HG02943 (cell line): ENCODE data around the gene OR10H4.
"Not testable (repeated sequence)": the region's sequence is repeated elsewhere in the genome, so short reads cannot be mapped to it uniquely, and the experiment has no call there.

Experiments
- ATAC-seq: cut with Tn5 transposase; IDR thresholded peaks from one replicate; pipeline ENCODE4 v1.9.1; 2021; ENCODE audit warnings: mild to moderate bottlenecking, low read depth, moderate library complexity; ENCODE audit not compliant: unreplicated experiment

OR10H4 gene

DNA sequence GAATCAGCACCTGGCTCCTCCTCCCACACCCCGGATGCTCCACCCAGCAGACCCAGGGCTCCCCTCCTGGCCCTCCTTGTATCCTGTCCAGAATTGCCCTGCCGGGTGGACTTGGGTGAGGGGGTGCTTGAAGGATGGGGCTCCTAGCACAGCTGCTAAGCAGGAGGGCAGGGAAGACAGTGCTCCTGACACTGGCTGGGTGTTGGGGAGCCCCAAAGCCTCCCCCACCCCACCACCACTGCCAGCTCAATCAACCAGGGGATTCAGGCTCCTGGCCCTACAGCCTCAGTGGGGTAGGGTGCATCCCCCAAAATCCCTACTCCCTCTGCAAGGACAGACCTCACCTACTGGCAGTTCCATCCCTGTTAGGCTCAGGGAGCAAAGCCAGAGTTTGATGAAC is 11.9 kb upstream of the OR10H4 start:
- ATAC-seq = no peak

DNA sequence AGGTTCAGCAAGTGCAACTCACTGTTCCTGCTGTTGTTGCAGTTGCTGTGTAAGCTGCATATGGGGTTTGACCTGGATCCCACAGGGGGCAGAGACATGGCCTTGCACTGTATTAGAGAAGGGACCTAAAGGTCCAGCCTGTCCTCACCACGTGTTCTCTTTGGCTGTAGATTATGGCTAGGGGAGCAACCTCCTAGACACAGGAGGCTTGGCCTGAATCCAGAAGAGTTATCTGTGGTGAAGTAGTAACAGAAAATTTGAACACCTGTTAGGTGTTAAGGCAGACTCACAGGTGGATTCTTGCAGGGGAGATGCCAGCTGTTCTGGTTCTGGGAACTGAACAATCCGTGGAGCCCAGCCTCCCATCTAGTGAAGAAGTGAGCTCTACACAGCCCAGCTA is 11.0 kb upstream of the OR10H4 start:
- ATAC-seq = no peak

DNA sequence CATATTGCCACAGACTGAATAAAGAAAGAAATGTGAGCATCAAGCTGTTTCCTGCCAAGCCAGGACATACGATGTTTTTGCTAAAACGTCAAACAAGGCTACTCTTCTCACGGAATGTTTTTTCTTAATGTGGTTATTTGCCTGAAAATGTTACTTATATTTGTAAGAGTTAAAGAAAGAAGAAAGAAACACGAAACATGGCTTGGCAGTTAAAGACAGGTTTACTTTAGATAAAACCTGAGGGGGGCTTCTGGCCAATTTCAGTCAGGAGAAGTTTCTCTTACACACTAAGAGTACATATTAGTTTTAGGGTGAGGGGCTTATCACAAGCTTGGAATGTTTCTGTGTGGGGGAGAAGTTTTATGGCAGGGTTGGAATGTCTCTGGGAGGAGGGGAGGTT is 4.4 kb upstream of the OR10H4 start:
- ATAC-seq = no peak

DNA sequence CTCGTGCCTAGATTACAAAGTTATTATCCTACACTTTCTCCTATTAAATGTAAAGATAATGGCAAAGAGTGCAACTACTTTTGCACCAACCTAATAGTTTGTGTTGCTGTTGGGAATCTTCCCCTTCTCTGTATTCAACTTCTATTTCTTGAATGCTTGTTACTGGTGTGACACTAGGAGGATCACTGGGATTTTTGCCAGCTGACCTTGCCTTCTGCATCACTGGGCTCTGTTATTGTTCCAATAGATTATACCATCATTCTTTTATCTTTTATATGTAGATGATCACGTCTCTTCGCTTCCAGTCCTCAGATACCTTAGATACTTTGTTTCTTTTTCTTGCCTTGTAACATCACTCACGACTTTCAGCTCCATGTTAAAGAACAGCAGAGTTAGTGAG is 3.5 kb upstream of the OR10H4 start:
- ATAC-seq = no peak

DNA sequence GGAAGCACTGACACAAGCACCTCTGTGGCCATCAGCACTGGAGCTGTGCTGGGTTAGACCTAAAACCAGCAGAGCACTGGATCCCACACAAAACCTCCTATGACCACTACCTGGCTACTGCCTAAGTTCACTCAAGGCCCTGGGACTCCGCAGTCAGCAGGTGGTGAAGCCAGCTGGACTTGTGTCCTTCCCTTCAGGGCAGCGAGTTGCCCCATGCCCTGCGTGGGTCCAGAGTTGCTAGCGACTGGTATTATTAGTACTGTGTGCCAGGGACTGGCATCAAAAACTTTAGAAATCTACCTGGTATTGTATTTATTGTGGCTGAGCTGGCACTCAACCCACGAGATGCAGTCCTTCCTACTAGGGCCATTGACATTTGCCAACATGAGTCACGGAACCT is 6.0 kb downstream of the OR10H4 start:
- ATAC-seq = no peak

DNA sequence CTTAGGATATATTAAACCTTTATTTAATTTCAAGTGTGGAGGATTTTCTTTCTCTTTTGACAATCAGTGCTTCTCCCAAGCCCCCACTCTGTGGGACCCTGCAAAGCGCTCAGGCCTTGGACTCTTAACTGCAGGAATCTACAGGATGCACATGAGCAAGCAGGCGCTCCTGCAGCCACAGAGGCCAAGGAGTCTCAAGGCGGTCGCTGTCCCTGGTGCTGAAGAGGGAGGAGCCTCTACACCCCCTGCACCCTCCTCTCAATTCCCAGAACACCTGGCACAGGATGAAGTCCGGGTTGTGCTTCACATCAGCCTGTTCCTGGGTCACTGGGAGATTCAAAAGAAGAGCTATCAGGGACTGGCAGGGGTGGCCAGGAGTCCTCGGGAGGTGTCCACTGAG is 13.5 kb downstream of the OR10H4 start:
- no peak for ATAC-seq

DNA sequence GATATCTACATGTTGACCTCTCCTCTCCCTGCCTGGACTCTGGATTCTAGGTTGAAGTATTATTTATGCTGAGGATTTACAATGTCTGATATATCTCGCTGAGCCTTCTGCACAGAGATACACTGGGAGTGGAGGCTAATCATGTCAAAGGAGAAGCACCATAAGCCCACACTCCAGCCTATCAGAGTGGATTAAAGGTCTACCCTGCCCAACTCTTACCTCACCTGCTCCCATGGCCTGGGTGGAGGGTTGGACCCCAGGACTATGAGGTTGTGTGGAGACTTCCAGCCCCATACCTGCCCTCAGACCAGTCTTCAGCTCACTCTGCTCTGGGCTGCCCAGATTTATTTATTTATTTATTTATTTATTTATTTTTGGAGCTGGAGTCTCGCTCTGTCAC is 15.4 kb downstream of the OR10H4 start:
- ATAC-seq = no peak

DNA sequence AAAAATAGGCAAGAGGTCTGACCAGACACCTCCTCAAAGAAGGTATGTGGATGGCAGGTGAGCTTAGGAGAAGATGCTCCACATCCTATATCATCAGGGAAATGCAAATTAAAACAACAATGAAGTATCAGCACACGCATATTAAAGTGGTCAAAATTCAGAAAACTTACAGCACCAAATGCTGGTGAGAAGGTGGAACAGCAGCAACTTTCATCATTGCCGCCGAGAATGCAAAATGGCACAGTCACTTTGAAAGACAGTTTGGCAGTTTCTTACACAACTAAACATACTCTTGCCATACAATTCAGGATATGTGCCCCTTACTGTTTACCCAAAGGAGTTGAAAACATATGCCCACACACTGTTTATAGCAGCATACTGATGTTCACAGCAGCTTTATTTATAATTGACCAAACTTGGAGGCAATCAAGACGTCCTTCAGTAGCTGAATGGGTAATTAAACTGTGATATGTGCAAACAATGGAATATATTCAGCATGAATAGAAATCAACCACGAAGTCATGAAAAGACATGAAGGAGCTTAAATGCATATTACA is 22.5 kb downstream of the OR10H4 start:
- ATAC-seq = no peak

DNA sequence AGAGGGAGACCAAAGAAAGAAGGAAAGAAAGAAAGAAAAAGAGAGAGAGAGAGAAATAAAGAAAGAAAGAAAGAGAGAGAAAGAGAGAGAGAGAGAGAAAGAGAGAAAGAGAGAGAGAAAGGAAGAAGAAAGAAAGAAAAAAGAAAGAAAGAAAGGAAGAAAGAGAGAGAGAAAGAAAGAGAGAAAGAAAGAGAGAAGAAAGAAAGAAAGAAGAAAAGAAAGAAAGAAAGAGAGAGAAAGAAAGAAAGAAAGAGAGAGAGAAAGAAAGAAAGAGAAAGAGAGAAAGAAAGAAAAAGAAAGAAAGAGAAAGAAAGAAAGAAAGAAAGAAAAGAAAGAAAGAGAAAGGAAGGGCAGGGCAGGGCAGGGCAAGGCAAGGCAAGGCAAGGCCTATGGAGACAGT is 23.2 kb downstream of the OR10H4 start:
- not testable (repeated sequence) for ATAC-seq

DNA sequence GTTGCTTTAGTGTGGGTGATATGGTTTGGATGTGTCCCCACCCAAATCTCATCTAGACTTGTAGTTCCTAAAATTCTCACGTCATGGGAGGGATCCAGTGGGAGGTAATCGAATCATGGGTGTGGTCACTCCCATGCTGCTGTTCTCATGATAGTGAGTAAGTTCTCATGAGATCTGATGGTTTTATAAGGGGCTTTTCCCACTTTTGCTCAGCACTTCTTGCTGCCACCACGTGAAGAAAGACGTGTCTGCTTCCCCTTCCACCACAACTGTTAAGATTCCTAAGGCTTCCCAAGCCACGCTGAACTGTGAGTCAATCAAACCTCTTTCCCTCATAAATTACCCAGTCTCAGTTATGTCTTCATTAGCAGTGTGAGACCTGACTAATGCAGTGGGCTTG is 26.0 kb downstream of the OR10H4 start:
- ATAC-seq = no peak

DNA sequence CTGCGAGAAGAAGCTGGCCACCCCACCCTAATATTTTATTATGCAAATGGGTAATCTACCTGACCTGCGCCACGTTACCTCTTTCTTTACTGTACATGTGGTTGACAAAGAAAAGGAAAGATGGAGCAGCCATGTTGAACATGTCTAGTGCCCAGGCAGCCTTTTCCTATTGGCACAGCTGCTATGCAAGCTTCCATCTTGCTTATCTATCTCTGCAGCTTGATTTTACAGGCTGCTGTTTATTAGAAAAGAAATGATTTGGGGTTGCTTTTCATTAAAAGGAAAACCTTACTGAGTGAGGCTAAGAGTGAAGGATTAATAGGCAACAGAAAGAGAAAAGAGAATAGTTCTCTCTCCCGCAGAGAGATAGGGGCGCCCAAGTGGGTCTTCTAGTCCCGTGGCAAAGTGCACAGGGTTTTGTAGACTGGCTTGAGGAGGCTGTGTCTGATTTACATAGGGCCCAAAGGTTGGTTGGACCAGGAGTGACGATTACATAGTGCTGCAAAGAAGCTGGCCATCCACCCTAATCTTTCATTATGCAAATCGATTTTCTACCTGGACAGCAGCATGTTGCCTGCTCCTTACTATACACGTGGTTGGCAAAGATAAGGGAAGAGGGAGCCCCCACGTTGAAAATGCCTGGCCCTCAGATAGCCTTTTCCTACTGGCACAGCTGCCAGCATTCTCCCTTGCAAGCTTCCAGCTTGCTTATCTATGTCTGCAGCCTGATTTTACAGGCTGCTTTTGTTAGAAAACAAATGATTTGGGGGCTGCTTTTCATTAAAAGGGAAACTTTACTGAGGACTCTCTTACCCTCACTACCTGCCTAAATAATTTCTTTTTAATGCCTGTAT is 28.3 kb downstream of the OR10H4 start:
- no peak for ATAC-seq

DNA sequence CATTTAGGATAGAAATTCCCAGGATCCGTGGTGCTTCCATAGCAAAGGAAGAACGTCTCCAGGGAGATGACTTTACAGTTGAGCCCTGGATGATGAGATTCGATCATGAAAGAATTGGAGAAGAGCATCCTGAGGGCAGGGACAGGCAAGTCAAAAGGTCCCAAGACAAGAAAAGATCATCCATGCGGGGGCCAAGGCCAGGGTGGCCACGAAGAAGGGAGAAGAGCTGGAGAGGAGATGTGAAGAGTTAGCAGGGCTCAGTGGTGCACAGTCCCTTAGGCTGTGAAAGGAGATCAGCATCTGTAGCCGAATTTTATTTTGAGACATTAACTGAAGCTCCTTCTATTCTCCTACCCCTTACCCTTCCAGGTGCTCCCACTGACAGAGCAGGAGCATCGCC is 28.9 kb downstream of the OR10H4 start:
- no peak for ATAC-seq

DNA sequence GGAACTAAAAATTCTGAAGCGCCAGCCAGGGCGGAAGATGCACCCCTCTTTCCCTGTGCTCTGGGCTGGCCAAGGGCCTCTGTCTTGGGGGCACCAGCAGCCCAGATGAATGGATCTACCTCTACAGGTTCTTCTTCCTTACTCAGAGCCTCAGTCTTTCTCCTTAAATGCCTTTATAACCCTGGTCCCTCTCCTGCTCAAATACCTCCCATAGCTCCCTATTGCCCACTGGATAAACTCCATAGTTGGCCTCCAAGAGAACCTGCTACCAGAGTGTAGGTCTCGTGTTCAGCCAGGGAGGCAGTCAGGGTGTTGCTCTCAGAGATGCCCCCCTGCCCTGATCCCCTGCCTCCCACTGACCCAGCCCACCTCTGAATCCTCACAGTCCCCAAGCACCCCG is 30.5 kb downstream of the OR10H4 start:
- no peak for ATAC-seq

DNA sequence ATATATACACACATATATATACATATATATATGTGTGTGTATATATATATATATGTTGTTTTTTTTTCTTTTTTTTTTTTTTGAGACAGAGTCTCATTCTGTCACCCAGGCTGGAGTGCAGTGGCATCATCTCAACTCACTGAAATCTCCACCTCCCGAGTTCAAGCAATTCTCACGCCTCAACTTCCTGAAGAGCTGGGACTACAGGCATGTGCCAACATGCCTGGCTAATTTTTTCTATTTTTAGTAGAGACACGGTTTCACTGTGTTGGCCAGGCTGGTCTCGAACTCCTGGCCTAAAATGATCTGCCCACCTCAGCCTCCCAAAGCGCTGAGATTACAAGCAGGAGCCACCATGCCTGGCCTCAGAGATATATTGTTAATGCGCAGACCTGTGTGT is 37.0 kb downstream of the OR10H4 start:
- not testable (repeated sequence) for ATAC-seq

DNA sequence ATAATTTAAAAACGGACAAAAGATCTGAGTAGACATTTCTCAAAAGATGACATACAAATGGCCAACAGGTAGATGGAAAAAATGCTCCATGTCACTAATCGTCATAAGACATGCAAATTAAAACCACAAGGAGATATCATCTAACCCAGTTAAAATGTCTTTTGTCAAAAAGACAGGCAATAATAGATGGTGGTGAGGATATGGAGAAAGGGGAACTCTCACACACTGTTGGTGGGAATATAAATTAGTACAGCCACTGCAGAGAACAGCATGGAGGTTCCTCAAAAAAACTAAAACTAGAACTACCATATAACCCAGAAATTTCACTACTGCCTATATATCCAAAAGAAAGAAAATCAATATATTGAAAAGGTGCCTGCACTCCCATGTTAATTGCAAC is 37.9 kb downstream of the OR10H4 start:
- no peak for ATAC-seq

DNA sequence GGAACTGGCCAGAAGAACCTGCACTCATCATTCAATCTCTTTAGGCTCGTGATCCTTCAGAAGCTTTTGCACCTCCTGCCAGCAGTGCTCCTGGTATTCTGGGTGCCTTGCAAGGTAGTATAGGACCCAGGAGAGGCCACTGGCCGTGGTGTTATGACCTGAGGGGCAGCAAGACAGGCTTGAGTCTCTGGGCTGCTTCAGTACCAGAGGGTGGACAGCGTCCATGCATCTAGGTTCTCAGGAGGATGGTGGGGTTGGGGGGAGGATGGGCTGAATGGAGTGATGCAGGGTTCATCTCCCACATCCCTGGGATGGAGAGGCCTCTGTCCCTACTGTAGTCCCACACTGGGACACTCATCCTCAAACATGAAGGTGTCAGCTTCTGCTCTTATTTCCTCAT is 41.1 kb downstream of the OR10H4 start:
- no peak for ATAC-seq

DNA sequence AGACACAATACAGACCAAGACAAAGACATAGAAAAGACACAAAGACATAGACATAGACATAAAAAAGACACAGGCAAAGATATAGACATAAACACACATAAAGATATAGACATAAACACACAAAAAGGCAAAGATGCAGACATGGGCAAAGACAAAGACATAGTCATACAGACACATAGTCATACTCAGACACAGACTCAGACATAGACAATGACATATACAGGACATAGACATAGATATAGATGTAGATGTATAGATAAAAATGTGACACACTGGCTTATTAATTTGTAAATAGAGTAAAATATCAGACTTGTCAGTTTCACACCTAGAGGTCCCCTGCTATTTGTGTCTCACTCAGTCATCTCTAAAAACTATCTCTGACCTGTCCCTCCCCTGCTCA is 42.8 kb downstream of the OR10H4 start:
- ATAC-seq = no peak

DNA sequence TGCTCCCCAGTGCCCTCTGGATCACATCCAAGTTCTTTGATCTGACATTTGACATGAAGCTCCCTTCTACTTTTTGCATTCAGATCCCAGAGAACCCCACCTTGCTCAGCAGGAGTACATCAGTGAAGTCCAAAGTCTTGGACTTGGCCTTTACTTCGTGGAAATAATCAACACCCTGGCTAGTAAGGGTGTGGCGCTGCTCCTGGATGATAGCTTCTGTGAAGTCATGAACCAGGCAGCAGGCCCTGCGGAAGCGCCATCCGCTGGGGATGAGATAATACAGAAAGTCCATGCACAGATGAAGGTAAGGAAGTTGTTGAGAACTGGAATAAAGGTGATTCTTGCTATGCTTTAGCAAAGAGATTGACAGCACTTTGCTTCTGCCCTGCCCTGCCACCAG is 43.2 kb downstream of the OR10H4 start:
- ATAC-seq = no peak

DNA sequence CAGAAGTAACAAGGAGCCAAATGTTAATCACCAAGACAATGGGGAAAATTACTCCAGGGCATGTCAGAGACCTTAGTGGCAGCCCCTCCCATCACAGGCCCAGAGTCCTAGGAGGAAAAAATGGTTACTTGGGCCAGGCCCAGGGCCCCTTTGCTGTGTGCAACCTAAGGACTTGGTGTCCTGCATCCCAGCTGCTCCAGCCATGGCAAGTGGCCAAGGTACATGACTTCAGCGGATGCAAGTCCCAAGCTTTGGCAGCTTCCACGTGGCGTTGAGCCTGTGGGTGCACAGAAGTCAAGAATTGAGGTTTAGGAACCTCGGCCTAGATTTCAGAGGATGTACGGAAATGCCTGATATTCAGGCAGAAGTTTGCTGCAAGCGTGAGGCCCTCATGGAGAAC is 46.7 kb downstream of the OR10H4 start:
- no peak for ATAC-seq

DNA sequence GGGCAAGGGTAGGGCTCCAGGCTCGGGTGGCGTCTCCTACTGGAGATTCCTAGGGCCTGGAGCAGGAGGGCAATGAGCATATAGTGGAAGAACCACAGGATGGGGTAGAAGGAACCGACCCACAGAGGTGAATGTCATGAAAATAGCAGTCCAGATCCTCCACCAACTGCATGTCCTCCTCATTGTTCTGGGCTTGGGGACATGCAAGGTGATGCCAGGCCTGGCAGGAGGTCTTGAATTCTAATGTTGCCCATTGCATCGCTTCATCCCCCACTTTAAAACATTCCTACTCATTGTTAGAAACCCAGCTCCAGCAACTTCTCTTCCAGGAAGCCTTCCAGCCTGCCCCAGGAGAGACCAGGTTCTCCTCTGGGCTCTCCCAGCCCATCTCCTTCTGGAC is 49.4 kb downstream of the OR10H4 start:
- no peak for ATAC-seq
